Mesothelial cell of epicardium (in vitro differentiated cells): ENCODE results near the gene PSAP. TPM values are rescaled to one million over a fixed set of nuclear protein-coding genes. Genes with fewer than 3 reads are reported as not detected.

Experiments
- DNase-seq, 2 experiments: peaks; one replicate each; pipeline ENCODE4 v3.0.0; 2021; ENCODE audit warnings: low spot score in 2 of 2; ENCODE audit not compliant: unreplicated experiment in 2 of 2
- H3K27ac Mint-ChIP-seq: 2 replicates; pipeline ENCODE4 v1.8.0; 2021; ENCODE audit warnings: mixed read lengths
- H3K27me3 Mint-ChIP-seq: 2 replicates; pipeline ENCODE4 v1.8.0; 2021; ENCODE audit warnings: low read depth, mixed read lengths
- H3K36me3 Mint-ChIP-seq: 2 replicates; pipeline ENCODE4 v1.8.0; 2021; ENCODE audit warnings: mixed read lengths
- H3K4me1 Mint-ChIP-seq: 2 replicates; pipeline ENCODE4 v1.8.0; 2021; ENCODE audit warnings: mixed read lengths
- H3K4me3 Mint-ChIP-seq: 2 replicates; pipeline ENCODE4 v1.8.0; 2021; ENCODE audit warnings: mild to moderate bottlenecking, moderate library complexity, mixed read lengths
- H3K9me3 Mint-ChIP-seq: 2 replicates; pipeline ENCODE4 v1.8.0; 2021; ENCODE audit warnings: mixed read lengths
- total RNA-seq: library from RNA; stranded (reverse); gene quantifications from 3 replicates; pipeline ENCODE4 v1.2.1, GENCODE V29; 2021
- TF ChIP-seq, protein P1 (sequence below): fragments of 200-600 bp; sonication (generic); IDR thresholded peaks from one replicate; pipeline ENCODE4 v1.5.0; 2021; ENCODE audit warnings: antibody characterized with exemption; ENCODE audit not compliant: unreplicated experiment

PSAP gene
- total RNA-seq, 1 donor from 2014 or later: 574 TPM

DNA sequence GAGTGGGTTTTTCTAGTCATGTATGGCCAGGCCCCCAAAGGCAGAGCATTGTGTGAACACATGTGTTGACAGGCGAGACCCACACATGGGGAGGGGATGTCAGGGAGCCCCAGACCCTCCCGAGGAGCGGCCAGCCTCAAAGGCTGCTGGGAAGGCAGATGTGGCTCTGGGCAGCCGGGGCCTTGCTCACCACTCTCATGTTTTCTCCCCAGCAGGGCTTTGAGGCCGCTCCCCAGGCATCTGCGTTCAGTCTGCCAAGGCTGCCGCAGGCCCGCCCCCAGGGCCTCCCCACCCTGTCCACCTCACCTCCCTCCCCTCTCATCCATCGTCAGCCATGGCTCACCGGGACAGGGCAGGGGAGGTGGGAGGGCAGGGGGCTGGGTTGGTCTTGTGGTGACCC, 61.2 kb downstream of the PSAP start:
- no peak overlapping the region for H3K4me3 Mint-ChIP-seq
- DNase-seq: no peak
- H3K4me1 Mint-ChIP-seq: no peaks in the 10 kb centered on the region
- no peaks in the 10 kb centered on the region for H3K36me3 Mint-ChIP-seq
- H3K27me3 Mint-ChIP-seq: peaks cover 14% of the 10 kb centered on the region
- H3K9me3 Mint-ChIP-seq: no peaks in the 10 kb centered on the region
- TF ChIP-seq, protein P1, sequence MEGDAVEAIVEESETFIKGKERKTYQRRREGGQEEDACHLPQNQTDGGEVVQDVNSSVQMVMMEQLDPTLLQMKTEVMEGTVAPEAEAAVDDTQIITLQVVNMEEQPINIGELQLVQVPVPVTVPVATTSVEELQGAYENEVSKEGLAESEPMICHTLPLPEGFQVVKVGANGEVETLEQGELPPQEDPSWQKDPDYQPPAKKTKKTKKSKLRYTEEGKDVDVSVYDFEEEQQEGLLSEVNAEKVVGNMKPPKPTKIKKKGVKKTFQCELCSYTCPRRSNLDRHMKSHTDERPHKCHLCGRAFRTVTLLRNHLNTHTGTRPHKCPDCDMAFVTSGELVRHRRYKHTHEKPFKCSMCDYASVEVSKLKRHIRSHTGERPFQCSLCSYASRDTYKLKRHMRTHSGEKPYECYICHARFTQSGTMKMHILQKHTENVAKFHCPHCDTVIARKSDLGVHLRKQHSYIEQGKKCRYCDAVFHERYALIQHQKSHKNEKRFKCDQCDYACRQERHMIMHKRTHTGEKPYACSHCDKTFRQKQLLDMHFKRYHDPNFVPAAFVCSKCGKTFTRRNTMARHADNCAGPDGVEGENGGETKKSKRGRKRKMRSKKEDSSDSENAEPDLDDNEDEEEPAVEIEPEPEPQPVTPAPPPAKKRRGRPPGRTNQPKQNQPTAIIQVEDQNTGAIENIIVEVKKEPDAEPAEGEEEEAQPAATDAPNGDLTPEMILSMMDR: no peak
- no peak overlapping the region for H3K27ac Mint-ChIP-seq

DNA sequence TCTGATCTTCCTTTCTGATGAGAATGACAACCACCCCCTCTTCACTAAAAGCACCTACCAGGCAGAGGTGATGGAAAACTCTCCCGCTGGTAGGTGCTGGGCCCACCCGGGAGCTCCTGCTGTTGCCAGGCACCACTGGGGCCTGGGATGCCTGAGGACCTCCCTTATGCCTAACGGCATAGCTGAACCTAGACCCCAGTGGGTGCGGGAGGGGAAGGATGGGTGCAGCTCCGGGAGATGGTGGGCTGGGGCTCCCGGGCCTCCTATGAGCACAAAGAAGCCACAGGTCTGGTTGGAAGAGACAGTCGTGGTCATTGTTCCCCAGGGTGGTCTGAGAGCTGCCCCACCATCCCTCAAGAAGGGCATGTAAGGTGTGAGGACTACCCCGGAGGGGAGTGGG, 62.1 kb downstream of the PSAP start:
- H3K9me3 Mint-ChIP-seq: no peaks in the 10 kb centered on the region

DNA sequence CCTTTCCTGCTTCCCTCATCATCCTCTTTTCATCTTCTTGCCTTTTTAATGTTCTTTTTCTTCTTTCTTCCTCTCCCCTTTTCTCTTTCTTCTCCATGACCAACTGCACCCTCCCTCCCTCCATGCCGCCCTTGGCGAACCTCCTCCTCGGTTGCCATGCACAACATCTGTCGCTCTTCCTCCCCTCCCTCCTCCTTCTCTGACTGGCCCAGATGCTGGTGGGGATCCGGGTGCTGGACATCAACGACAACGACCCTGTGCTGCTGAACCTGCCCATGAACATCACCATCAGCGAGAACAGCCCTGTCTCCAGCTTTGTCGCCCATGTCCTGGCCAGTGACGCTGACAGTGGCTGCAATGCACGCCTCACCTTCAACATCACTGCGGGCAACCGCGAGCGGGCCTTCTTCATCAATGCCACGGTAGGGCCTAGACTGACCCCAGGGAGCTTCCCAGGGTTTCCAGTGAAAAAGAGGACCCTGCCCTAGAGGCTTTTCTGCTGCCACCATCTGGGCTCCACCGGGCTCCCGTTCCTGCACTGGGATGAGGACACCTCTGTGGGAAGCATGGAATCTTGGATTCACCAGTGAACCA, 66.3 kb downstream of the PSAP start:
- no peak overlapping the region for H3K27ac Mint-ChIP-seq
- TF ChIP-seq, protein P1: no peak
- no peak overlapping the region for H3K4me3 Mint-ChIP-seq
- H3K9me3 Mint-ChIP-seq: no peaks in the 10 kb centered on the region
- no peak for DNase-seq
- no peaks in the 10 kb centered on the region for H3K36me3 Mint-ChIP-seq
- peaks cover 7% of the 10 kb centered on the region for H3K4me1 Mint-ChIP-seq
- H3K27me3 Mint-ChIP-seq: peaks cover 13% of the 10 kb centered on the region

More for the DNA sequence above, 62.1 kb downstream of the PSAP start:
- no peak overlapping the region for H3K27ac Mint-ChIP-seq
- H3K4me1 Mint-ChIP-seq: no peaks in the 10 kb centered on the region
- no peak overlapping the region for H3K4me3 Mint-ChIP-seq
- no peaks in the 10 kb centered on the region for H3K36me3 Mint-ChIP-seq
- TF ChIP-seq, protein P1: no peak
- peaks cover 17% of the 10 kb centered on the region for H3K27me3 Mint-ChIP-seq
- DNase-seq: no peak

DNA sequence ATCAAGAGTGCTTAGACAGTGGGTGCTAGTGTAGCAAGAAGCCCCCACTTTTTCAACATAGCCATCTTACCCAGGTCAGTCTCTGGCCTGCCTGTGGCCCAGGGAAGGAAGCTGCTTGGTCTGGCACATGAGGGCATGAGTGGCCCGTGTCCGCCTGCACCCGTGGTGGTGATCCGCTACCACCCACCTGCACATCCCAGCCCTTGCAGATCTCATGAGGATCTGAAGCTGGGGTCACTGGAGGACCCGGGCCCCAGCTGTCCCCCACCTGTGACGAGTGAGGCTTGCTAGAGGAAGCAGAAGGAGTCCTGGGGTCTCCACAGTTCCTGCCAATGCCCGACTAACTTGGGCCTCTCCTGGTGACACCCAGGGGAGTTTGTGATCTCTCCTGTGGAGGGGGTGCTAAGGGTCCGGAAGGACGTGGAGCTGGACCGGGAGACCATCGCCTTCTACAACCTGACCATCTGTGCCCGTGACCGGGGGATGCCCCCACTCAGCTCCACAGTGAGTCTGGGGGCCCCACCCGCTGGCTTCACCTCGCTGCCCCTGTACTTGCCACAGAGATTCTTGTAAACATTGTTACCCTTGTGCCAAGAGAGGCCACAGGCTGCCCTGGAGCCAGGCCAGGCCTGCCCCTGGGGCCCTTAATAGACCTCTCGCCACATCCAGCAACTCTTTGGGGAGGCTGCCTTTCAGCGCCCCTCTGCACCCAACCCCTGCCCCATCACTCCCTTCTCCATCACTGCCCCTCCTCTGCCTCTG, 67.0 kb downstream of the PSAP start:
- Mint-ChIP-seq H3K27ac (no peak overlapping the region), H3K4me1 (peaks cover 7% of the 10 kb centered on the region), H3K27me3 (peaks cover 13% of the 10 kb centered on the region), H3K36me3 (no peaks in the 10 kb centered on the region), H3K4me3 (no peak overlapping the region), H3K9me3 (no peaks in the 10 kb centered on the region)
- TF ChIP-seq, protein P1: no peak
- no peak for DNase-seq

DNA sequence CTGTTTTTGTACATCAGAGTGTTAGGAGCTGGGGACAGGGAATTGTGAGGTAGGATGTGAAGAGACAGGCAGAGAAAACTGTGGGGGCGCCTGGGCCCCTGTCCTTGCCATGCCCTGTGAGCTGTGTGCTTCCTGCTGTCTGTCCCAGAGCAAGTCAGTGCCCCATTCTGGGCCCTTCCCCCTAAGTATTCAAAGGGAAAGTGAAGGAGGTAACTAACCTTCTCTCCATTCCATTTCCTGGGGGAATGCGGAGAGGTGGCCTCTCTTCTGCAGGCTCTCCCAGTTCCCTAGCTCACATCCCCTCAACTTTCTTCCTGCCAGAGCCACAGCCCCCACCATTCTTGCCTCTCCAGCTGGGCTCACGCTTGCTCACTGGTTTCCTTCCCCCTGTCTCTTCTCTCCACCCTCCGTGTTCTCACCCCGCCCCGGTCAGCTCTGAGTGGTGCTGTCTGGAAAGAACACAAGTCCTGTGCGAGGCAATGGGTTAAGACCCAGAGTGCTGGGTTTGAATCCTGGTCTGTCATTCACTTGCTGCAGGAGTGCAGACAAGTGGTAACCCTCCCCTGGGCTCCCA, 68.0 kb downstream of the PSAP start:
- Mint-ChIP-seq H3K36me3 (no peaks in the 10 kb centered on the region), H3K27me3 (peaks cover 13% of the 10 kb centered on the region), H3K9me3 (no peaks in the 10 kb centered on the region), H3K27ac (no peak overlapping the region), H3K4me3 (no peak overlapping the region), H3K4me1 (peaks cover 7% of the 10 kb centered on the region)
- TF ChIP-seq, protein P1: no peak
- DNase-seq: no peak
